Activated CD4-positive, alpha-beta memory T cell treated with anti-CD3 and anti-CD28 coated beads for 36 hours (primary cell): ENCODE measurements around the gene COTL1. TPM values are rescaled to one million over a fixed set of nuclear protein-coding genes. Genes with fewer than 3 reads are reported as not detected.

Experiments
- CTCF ChIA-PET: fragments of 350-600 bp; sonication (Branson Sonifier 250); formaldehyde crosslinking; loops from one replicate; lab custom pipeline; 2021; ENCODE audit warnings: antibody characterized with exemption, inconsistent platforms; lab: Charles Lee
- POLR2A ChIA-PET: fragments of 350-600 bp; sonication (Branson Sonifier 250); formaldehyde crosslinking; loops from one replicate; lab custom pipeline; 2021; ENCODE audit warnings: antibody characterized with exemption; lab: Charles Lee
- DNase-seq: peaks from one replicate; pipeline ENCODE4 v3.0.0-alpha.2; 2020
- H3K27ac Mint-ChIP-seq: one replicate; pipeline ENCODE4 v1.8.0; 2021; ENCODE audit warnings: mixed read lengths
- H3K27me3 Mint-ChIP-seq: one replicate; pipeline ENCODE4 v1.8.0; 2021; ENCODE audit warnings: mixed read lengths
- H3K36me3 Mint-ChIP-seq: one replicate; pipeline ENCODE4 v1.8.0; 2021; ENCODE audit warnings: mixed read lengths
- H3K4me1 Mint-ChIP-seq: one replicate; pipeline ENCODE4 v1.8.0; 2021; ENCODE audit warnings: low read depth, mixed read lengths
- H3K4me3 Mint-ChIP-seq: one replicate; pipeline ENCODE4 v1.8.0; 2021; ENCODE audit warnings: mild to moderate bottlenecking, mixed read lengths
- H3K9me3 Mint-ChIP-seq: one replicate; pipeline ENCODE4 v1.8.0; 2021; ENCODE audit warnings: mixed read lengths
- intact Hi-C: fragments of 100-400 bp; cut with micrococcal nuclease; formaldehyde crosslinking; loops from one replicate; pipeline ENCODE4 v1.15.1; 2023
- total RNA-seq, 2 experiments: library from RNA; stranded (reverse); gene quantifications; one replicate each; pipeline ENCODE4 v1.2.3, GENCODE V29; 2021

COTL1 gene
- total RNA-seq, 2 experiments from 2014 or later: 358 to 364 TPM

- H3K27me3 Mint-ChIP-seq: no peaks in the 10 kb centered on the region
- no peaks in the 10 kb centered on the region for H3K9me3 Mint-ChIP-seq
- H3K27ac Mint-ChIP-seq: no peak overlapping the region
- H3K4me1 Mint-ChIP-seq: peaks cover 30% of the 10 kb centered on the region
- DNase-seq: no peak
- peaks cover 56% of the 10 kb centered on the region for H3K36me3 Mint-ChIP-seq
- ChIA-PET CTCF (interaction anchor here (1.7 kb wide), 1 partner anchor 15 kb away, joined by 8 read pairs; no protein-coding TSS in a partner anchor), POLR2A (no interaction called here)
- intact Hi-C loops: loop anchor here (10.0 kb wide), 1 partner anchor 368 kb away; the partner anchor contains the start of gene KIAA0513
- no peak overlapping the region for H3K4me3 Mint-ChIP-seq
Observed at GRCh38 chr16:84656649-84657048, 38.8 kb upstream of the COTL1 start.

GRCh38 chr16:84654998-84655397 is 37.1 kb upstream of the COTL1 start:
- Mint-ChIP-seq H3K27ac (no peak overlapping the region), H3K36me3 (peaks cover 52% of the 10 kb centered on the region), H3K27me3 (no peaks in the 10 kb centered on the region), H3K4me1 (peaks cover 46% of the 10 kb centered on the region), H3K9me3 (no peaks in the 10 kb centered on the region), H3K4me3 (no peak overlapping the region)
- DNase-seq: no peak
- POLR2A ChIA-PET: no interaction called here
- CTCF ChIA-PET: interaction anchor here (1.0 to 1.5 kb wide), 3 partner anchors 17 to 33 kb away, joined by 3 to 6 read pairs (median 3); no protein-coding TSS in a partner anchor
- intact Hi-C loops: loop anchor here (10.0 kb wide), 1 partner anchor 370 kb away; the partner anchor contains the start of gene KIAA0513

GRCh38 chr16:84654238-84654637 is 36.4 kb upstream of the COTL1 start:
- ChIA-PET CTCF (interaction anchor here (0.6 to 1.5 kb wide), 4 partner anchors 17 to 32 kb away, joined by 3 to 6 read pairs (median 3); no protein-coding TSS in a partner anchor), POLR2A (interaction anchor here (1.3 kb wide), 1 partner anchor 10 kb away, joined by 3 read pairs; no protein-coding TSS in a partner anchor)
- Mint-ChIP-seq H3K4me3 (no peak overlapping the region), H3K36me3 (peaks cover 49% of the 10 kb centered on the region), H3K27ac (no peak overlapping the region), H3K27me3 (no peaks in the 10 kb centered on the region), H3K4me1 (peaks cover 53% of the 10 kb centered on the region), H3K9me3 (no peaks in the 10 kb centered on the region)
- no peak for DNase-seq
- intact Hi-C loops: loop anchor here (10.0 kb wide), 1 partner anchor 371 kb away; the partner anchor contains the start of gene KIAA0513

DNA sequence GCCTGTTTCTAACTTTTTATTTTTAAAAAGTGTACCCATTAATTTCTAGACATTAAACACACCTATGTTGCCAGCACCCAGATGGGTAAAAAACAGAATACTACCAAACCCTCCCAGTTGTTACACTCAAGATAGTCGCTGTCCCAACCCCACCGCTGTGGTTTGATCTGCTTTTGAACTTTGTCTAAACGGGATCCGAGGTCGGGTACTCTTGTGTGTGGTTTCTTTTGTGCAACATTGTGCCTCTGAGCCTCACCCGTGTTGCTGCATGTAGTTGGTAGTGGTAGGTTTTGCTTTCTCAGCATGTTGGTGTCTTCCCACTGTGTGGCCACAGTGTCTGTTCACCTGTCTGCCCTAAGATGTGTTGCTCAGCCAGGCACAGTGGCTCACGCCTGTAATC is 34.7 kb upstream of the COTL1 start:
- H3K9me3 Mint-ChIP-seq: no peaks in the 10 kb centered on the region
- H3K4me1 Mint-ChIP-seq: peaks cover 56% of the 10 kb centered on the region
- intact Hi-C loops: loop anchor here (10.0 kb wide), 1 partner anchor 372 kb away; the partner anchor contains the start of gene KIAA0513
- DNase-seq: peak; percentile 31
- CTCF ChIA-PET: interaction anchor here (0.6 kb wide), 1 partner anchor 365 kb away, joined by 3 read pairs; no protein-coding TSS in a partner anchor
- H3K4me3 Mint-ChIP-seq: no peak overlapping the region
- peak overlapping the region; percentile 29 for H3K27ac Mint-ChIP-seq
- H3K27me3 Mint-ChIP-seq: no peaks in the 10 kb centered on the region
- H3K36me3 Mint-ChIP-seq: peaks cover 34% of the 10 kb centered on the region
- POLR2A ChIA-PET: no interaction called here

GRCh38 chr16:84650062-84650991 is 32.4 kb upstream of the COTL1 start:
- DNase-seq: no peak
- H3K27ac Mint-ChIP-seq: peak overlapping the region; percentile 54
- ChIA-PET POLR2A (no interaction called here), CTCF (interaction anchor here (0.7 to 1.4 kb wide), 4 partner anchors 9 to 140 kb away, joined by 3 to 8 read pairs (median 4); no protein-coding TSS in a partner anchor)
- H3K9me3 Mint-ChIP-seq: no peaks in the 10 kb centered on the region
- peaks cover 25% of the 10 kb centered on the region for H3K36me3 Mint-ChIP-seq
- peaks cover 2% of the 10 kb centered on the region for H3K27me3 Mint-ChIP-seq
- H3K4me1 Mint-ChIP-seq: peaks cover 51% of the 10 kb centered on the region
- H3K4me3 Mint-ChIP-seq: peak overlapping the region; percentile 67
- intact Hi-C loops: loop anchor here (10.0 kb wide), 1 partner anchor 374 kb away; the partner anchor contains the start of gene KIAA0513

DNA sequence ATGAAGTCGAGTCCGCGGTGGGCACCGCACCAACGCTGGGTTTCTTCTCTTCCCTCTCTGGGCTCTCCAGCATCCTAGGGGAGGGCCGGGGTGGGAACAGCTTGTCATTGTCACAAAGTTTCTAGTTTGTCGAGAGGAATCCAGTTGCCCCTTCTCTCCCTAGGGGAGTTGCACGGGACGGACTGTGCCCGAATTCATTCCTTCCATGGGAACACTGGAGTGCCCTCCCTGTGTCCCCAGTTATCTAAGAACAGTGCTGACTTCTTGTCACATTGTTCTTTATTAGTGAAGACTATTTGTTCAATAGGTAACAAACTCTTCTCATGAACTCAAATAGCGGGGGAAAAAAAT is 31.6 kb upstream of the COTL1 start:
- POLR2A ChIA-PET: interaction anchor here (0.6 to 1.0 kb wide), 4 partner anchors 12 to 144 kb away, joined by 3 to 4 read pairs (median 4); no protein-coding TSS in a partner anchor
- H3K4me1 Mint-ChIP-seq: peaks cover 45% of the 10 kb centered on the region
- CTCF ChIA-PET: interaction anchor here (0.8 to 1.9 kb wide), 7 partner anchors 8 to 139 kb away, joined by 3 to 10 read pairs (median 5); no protein-coding TSS in a partner anchor

GRCh38 chr16:84648595-84649510 is 31.0 kb upstream of the COTL1 start:
- peak; percentile 64 for DNase-seq
- H3K4me1 Mint-ChIP-seq: peaks cover 45% of the 10 kb centered on the region
- POLR2A ChIA-PET: interaction anchor here (0.6 to 1.0 kb wide), 5 partner anchors 12 to 143 kb away, joined by 3 to 4 read pairs (median 3); no protein-coding TSS in a partner anchor

More for the DNA sequence above, 31.6 kb upstream of the COTL1 start:
- Mint-ChIP-seq H3K27ac (peak overlapping the region; percentile 64), H3K36me3 (peaks cover 20% of the 10 kb centered on the region), H3K9me3 (no peaks in the 10 kb centered on the region), H3K4me3 (peak overlapping the region; percentile 79), H3K27me3 (peaks cover 2% of the 10 kb centered on the region)
- no peak for DNase-seq
- intact Hi-C loops: no loop called here

GRCh38 chr16:84647828-84648594 is 30.1 kb upstream of the COTL1 start, which contains the start of gene KLHL36:
Gene KLHL36, plus strand, starts transcription at chr16:84648511. Its CDS starts 2,357 bp downstream, at chr16:84650868.
- H3K4me3 Mint-ChIP-seq: peak within 1 kb of the TSS; percentile 79
- H3K4me1 Mint-ChIP-seq: peaks cover 42% of the 10 kb centered on the region
- POLR2A ChIA-PET: interaction anchor here (0.8 to 1.0 kb wide), 2 partner anchors 11 to 56 kb away, joined by 3 to 4 read pairs; no protein-coding TSS in a partner anchor
- H3K9me3 Mint-ChIP-seq: no peaks in the 10 kb centered on the region
- peaks cover 2% of the 10 kb centered on the region for H3K27me3 Mint-ChIP-seq
- CTCF ChIA-PET: interaction anchor here (0.7 to 1.9 kb wide), 6 partner anchors 24 to 138 kb away, joined by 3 to 10 read pairs (median 5); no protein-coding TSS in a partner anchor
- peak; percentile 78 for DNase-seq
- H3K27ac Mint-ChIP-seq: peak within 1 kb of the TSS; percentile 64
- intact Hi-C loops: no loop called here
- H3K36me3 Mint-ChIP-seq: peaks cover 17% of the 10 kb centered on the region

More at GRCh38 chr16:84648595-84649510, 31.0 kb upstream of the COTL1 start:
- H3K4me3 Mint-ChIP-seq: peak overlapping the region; percentile 79
- H3K9me3 Mint-ChIP-seq: no peaks in the 10 kb centered on the region
- peak overlapping the region; percentile 64 for H3K27ac Mint-ChIP-seq
- intact Hi-C loops: no loop called here
- peaks cover 2% of the 10 kb centered on the region for H3K27me3 Mint-ChIP-seq
- peaks cover 20% of the 10 kb centered on the region for H3K36me3 Mint-ChIP-seq
- CTCF ChIA-PET: interaction anchor here (0.7 to 1.9 kb wide), 9 partner anchors 7 to 139 kb away, joined by 3 to 10 read pairs (median 5); no protein-coding TSS in a partner anchor

- Mint-ChIP-seq H3K36me3 (no peaks in the 10 kb centered on the region), H3K4me1 (peaks cover 27% of the 10 kb centered on the region), H3K9me3 (peaks cover 2% of the 10 kb centered on the region), H3K4me3 (no peak overlapping the region), H3K27ac (no peak overlapping the region), H3K27me3 (peaks cover 2% of the 10 kb centered on the region)
- no peak for DNase-seq
- intact Hi-C loops: no loop called here
- POLR2A ChIA-PET: no interaction called here
- CTCF ChIA-PET: interaction anchor here (0.7 to 3.6 kb wide), 3 partner anchors 22 to 75 kb away, joined by 3 to 15 read pairs (median 3); no protein-coding TSS in a partner anchor
Observed at GRCh38 chr16:84643674-84644073, 25.8 kb upstream of the COTL1 start.

DNA sequence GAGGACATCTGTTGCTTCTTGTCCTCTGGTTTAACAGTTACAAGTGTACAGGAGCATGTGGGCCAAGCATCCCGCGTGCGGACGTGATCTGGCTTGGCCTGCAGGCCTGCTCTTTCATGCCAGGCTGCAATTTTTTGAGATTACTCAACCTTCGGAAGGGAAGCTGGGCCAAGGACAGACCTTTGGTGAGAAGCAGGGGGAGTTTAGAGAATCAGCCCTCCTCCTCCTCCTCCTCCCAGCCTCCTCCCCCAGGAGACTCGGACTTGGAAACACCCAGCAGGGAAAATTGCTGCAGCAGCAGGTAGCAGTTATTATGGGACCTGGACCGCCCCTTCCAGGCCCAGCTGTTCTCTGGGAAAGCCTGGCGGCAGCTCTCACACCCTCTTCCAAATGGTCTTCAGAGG is 25.3 kb upstream of the COTL1 start:
- Mint-ChIP-seq H3K27me3 (peaks cover 2% of the 10 kb centered on the region), H3K27ac (no peak overlapping the region), H3K36me3 (no peaks in the 10 kb centered on the region), H3K9me3 (peaks cover 2% of the 10 kb centered on the region), H3K4me1 (peaks cover 30% of the 10 kb centered on the region), H3K4me3 (no peak overlapping the region)
- ChIA-PET CTCF (interaction anchor here (0.8 to 3.6 kb wide), 2 partner anchors 21 to 27 kb away, joined by 3 to 15 read pairs; no protein-coding TSS in a partner anchor), POLR2A (no interaction called here)
- intact Hi-C loops: no loop called here
- no peak for DNase-seq
